Stimulated activated CD8-positive, alpha-beta memory T cell treated with anti-CD3 and anti-CD28 coated beads, Interleukin-4, amount 100 ng/mL, for 1 hour (primary cell): ENCODE results near the gene SCAND1.
A peak's percentile ranks its signal among the peaks of the same experiment; 100 is the strongest.
"Not testable (repeated sequence)": the region's sequence is repeated elsewhere in the genome, so short reads cannot be mapped to it uniquely, and the experiment has no call there.

Experiments
- DNase-seq, 2 donors: peaks; one replicate each; pipeline ENCODE4 v3.0.0-alpha.2; 2020; ENCODE audit warnings: low read depth in 2 of 2, low spot score in 1 of 2

Gene SCAND1

GRCh38 chr20:35963878-35964277 lies 9.6 kb upstream of the SCAND1 start:
- no peak for DNase-seq

GRCh38 chr20:35959291-35959690 lies 5.0 kb upstream of the SCAND1 start:
- not testable (repeated sequence) for DNase-seq

GRCh38 chr20:35956616-35957015 lies 2.3 kb upstream of the SCAND1 start:
- no peak for DNase-seq

- DNase-seq, result no peak
These were observed 577 bp upstream of the SCAND1 start for GRCh38 chr20:35954907-35955251.

DNA sequence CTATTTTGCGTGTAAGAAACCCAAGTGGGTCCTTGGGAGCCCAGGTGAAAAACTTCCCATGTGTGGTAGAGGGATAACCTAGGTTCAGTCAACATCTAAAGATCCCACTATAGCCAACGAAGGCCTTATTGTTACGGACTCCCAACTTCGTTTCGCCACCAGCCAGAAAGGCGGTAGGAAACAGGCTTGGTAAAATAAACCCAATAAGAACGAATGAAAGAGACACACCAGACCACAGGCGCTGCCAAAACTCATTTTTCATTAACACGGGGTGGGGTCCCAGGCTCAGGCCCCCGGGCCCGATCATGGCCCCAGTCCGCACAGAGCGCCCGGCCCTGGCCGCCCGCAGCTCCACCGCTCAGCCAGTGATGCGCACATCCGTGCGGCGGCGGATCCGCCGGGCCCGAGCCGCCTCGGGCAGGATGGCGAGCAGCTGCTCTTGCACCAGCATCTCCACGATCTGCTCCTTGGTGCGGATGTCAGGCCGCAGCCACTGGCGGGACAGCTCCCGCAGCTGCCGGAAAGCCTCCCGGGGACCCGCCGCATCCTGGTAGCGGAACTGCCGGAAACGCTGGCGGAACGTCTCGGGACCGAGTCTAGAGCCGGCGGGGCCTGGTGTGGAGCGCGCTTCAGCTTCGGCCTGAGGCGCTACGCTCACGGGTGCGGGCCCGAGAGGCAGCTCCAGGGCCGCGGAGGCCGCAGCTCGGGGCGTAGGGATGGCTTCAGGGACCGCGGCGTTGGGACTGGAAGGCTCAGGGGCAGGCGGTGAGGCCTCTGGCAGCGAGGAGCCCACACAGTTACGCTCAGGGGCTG lies 709 bp downstream of the SCAND1 start:
- DNase-seq, result peak; percentile 27 to 36

GRCh38 chr20:35952480-35953386 lies 1.6 kb downstream of the SCAND1 start:
- no peak for DNase-seq

GRCh38 chr20:35952080-35952479 lies 2.2 kb downstream of the SCAND1 start:
- not testable (repeated sequence) for DNase-seq

GRCh38 chr20:35950093-35950492 lies 4.2 kb downstream of the SCAND1 start:
- DNase-seq, result no peak

- no peak for DNase-seq
These were observed 6.4 kb downstream of the SCAND1 start for GRCh38 chr20:35947907-35948306.

- DNase-seq, result no peak
These were observed 6.8 kb downstream of the SCAND1 start for GRCh38 chr20:35947489-35947888.

DNA sequence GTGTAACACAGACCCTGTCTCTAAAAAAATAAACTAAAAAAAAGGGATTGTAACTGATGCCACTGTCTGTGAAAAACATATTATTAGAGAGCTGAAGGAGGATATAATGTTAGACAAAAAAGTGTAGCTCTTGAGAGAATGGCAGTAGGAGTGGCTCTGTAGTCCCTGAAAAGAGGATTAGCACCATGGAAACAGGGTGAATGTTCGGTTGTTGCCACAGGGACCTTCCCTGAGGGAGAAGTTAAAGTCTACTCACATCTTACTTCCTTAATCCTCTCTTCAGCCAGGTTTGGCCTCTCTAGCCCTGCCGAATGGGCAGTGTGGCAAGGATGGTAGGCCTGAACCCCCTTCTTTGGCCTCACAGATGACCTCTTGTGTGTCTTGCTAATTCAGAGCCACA lies 12.1 kb downstream of the SCAND1 start:
- no peak for DNase-seq

GRCh38 chr20:35941620-35942019 lies 12.7 kb downstream of the SCAND1 start:
- DNase-seq, result no peak

DNA sequence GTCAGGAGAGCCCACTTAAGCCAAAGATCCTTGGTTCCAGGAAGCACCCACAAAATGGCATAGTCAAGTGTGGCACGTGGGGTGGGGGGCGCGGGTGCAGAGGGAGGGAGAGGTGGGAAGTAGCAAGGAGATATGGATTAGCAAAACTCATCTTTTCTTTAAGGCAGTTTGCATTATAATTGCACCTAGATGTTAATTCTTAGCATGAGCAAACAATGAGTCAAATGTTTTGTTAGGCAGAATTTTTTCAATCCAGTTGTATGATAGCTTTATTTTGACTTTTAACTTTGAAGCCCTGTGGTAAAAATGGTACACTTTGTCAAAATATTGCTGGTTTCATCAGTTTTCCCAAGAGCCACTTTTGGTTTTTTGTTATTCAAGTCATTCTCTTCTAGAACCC lies 15.0 kb downstream of the SCAND1 start:
- no peak for DNase-seq

DNA sequence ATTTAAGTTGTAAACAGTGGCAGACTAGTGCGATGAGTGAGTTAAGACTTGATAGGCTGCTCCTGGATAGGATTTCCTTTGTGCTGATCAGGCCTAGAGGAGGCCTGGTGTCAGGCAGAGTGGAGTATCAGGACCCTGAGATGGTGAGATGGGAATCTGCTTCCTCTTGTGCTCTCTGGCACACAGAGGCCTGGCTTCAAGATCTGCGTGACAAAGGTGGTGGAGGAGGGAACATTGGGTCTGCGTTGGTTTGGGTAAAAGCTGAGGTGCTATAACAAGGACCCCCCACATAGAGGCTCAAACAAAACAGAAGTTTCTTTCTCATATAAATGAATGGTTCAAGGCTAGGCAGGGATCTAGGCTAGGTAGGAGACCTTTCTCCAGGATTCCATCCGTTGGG lies 20.3 kb downstream of the SCAND1 start:
- no peak for DNase-seq

GRCh38 chr20:35929301-35929700 lies 25.0 kb downstream of the SCAND1 start:
- no peak for DNase-seq

GRCh38 chr20:35920523-35920922 lies 33.8 kb downstream of the SCAND1 start:
- DNase-seq, result no peak

GRCh38 chr20:35918021-35918420 lies 36.3 kb downstream of the SCAND1 start:
- no peak for DNase-seq

DNA sequence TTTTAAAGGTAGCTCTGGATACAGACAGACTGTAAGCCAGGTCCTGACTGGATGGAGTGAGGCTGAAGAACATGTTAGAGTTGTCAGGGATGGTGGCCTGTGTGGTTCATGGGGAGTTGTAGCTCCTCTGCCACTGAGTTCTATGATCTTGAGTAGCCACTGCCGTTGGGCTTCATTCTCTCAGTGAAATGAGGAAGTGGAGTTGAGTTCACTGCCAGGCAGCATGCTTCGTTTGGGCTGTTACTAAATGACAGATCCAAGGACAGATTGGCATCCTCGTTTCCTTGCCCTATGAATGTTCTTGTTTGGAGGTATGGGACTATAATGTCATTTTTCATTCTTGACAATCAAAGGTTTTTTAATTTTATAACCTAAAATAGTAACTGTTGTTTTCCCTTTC lies 37.2 kb downstream of the SCAND1 start:
- DNase-seq, result no peak

DNA sequence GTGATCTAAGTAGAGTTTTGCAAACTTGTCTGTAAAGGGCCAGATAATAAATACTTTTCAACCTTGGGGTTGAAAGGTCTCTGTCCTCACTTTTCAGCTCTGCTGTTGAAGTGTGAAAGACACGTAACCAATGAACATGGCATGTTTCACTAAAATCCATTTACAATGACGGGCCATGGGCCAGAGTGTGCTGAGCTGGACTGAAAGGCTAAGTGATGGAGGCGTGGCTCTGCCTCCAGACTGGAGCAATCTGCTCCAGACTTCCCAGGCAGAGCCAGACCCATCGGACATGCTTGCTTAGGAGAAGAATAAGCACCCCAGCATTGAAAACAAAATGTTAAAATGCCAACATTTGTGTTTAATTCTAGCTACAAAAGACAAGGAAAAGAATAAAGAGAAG lies 41.4 kb downstream of the SCAND1 start:
- no peak for DNase-seq

DNA sequence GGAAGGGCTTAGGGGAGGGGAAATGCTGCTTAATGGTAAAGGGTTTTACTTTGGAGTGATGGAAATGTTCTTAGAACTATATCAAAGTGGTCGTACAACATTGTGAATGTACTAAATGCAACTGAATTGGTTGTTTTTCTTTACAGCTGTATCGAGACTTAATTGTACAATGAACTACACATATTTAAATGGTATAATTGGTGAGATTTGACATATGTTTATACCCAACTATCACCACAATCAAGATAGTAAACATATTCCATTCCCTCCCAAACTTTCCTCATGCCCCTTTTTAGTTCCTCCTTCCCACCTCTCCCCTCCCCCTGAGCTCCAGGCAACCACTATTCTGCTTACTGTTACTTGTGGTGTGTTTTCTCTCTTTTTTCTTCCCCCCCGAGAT lies 44.0 kb downstream of the SCAND1 start:
- DNase-seq, result no peak

DNA sequence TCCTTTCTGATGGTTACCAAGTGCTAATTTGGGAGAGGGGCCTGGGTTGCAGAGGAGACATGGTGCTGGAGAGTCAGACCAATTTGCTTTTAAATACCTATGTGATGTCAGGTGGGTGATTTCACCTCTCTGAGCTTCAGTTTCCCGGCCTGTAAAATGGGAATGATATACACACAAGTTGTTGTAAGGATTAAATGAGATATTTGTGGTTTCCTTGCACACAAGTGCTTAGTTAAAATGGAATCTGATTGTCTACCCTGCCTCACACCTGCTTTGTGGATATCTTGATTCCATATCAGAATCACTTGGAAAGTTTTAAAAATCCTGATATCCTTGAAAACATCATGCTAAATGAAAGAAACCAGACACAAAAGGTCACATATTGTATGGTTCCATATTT lies 44.5 kb downstream of the SCAND1 start:
- no peak for DNase-seq

GRCh38 chr20:35909176-35909575 lies 45.1 kb downstream of the SCAND1 start:
- no peak for DNase-seq
